ENCODE results near the gene TTC4. TPM values are rescaled to one million over a fixed set of nuclear protein-coding genes. Genes with fewer than 3 reads are reported as not detected.

TTC4 gene
- total RNA-seq, 1 donor from 2014 or later = 27.9 TPM

DNA sequence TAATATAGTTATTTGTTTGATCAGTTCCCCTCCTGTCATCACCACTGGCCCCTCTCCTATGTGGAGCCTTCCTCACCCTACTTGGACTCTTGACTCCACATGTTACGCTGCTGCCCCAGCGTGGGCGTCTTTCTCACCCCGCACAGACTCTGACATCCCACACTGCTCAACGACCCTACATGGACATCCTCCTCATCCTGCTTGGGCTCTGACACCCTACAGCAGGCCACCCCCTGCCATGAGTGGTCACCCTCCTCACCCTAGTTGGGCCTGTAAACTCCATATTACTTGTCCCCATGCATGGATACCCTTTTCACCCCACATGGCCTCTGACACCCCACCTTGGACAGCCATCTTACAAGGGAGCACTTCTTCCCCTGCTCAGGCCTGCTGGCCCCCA is 21.0 kb downstream of the TTC4 start:
- TF ChIP-seq, protein P1, sequence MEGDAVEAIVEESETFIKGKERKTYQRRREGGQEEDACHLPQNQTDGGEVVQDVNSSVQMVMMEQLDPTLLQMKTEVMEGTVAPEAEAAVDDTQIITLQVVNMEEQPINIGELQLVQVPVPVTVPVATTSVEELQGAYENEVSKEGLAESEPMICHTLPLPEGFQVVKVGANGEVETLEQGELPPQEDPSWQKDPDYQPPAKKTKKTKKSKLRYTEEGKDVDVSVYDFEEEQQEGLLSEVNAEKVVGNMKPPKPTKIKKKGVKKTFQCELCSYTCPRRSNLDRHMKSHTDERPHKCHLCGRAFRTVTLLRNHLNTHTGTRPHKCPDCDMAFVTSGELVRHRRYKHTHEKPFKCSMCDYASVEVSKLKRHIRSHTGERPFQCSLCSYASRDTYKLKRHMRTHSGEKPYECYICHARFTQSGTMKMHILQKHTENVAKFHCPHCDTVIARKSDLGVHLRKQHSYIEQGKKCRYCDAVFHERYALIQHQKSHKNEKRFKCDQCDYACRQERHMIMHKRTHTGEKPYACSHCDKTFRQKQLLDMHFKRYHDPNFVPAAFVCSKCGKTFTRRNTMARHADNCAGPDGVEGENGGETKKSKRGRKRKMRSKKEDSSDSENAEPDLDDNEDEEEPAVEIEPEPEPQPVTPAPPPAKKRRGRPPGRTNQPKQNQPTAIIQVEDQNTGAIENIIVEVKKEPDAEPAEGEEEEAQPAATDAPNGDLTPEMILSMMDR (conservative IDR thresholded peaks at IDR 0.05) = no peak
- no peak overlapping the region for H3K4me3 Mint-ChIP-seq
- no peaks in the 10 kb centered on the region for H3K27me3 Mint-ChIP-seq (ENCODE audit: low read depth)
- H3K4me1 Mint-ChIP-seq = no peaks in the 10 kb centered on the region
- no peaks in the 10 kb centered on the region for H3K9me3 Mint-ChIP-seq
- peaks cover 17% of the 10 kb centered on the region for H3K36me3 Mint-ChIP-seq (ENCODE audit: low read depth)
- H3K27ac Mint-ChIP-seq (ENCODE audit: unreplicated experiment) = peak overlapping the region; percentile 89
- no peak for DNase-seq (ENCODE audit: low read depth, low spot score)

DNA sequence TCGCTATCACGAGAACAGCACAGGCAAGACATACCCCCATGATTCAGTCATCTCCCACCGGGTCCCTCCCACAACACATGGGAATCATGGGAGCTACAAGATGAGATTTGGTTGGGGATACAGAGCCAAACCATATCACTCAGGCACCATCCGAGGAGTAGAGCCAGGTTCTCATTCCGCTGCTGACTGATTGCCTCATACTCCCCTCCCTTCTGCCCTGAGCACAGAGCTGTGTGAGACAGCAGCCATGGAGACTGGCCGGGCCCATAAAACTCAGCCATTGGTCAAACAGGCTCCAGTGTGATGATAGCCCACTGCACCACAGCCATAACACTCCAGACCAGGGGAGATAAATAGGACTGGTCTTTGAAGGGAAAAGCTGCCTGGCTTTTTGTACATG is 22.6 kb downstream of the TTC4 start:
- Mint-ChIP-seq H3K9me3 (no peaks in the 10 kb centered on the region), H3K4me3 (no peak overlapping the region), H3K27ac (ENCODE audit: unreplicated experiment) (no peak overlapping the region), H3K27me3 (ENCODE audit: low read depth) (no peaks in the 10 kb centered on the region), H3K4me1 (no peaks in the 10 kb centered on the region), H3K36me3 (ENCODE audit: low read depth) (peaks cover 21% of the 10 kb centered on the region)
- TF ChIP-seq, protein P1 (conservative IDR thresholded peaks at IDR 0.05) = no peak
- DNase-seq (ENCODE audit: low read depth, low spot score) = no peak

DNA sequence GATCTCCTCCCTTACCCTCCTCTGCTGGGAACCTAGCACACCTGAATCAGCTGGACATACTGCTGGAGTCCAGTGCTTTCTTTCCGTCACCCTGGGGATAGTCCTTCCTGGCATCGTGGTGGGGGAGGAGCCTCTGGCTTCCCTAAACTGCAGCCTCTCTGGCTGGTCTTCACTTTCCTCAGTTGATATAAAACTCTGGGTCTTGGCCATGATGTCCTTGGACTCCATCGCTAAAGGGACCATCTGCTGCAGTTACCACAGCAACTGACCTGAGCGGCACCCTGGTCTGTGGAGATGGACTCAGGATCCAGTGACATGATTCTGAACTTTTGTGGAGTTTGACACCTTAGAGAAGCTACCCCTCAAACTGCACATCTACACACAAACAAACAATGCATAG is 25.9 kb downstream of the TTC4 start:
- Mint-ChIP-seq H3K27me3 (ENCODE audit: low read depth) (no peaks in the 10 kb centered on the region), H3K36me3 (ENCODE audit: low read depth) (peaks cover 17% of the 10 kb centered on the region), H3K4me1 (no peaks in the 10 kb centered on the region), H3K27ac (ENCODE audit: unreplicated experiment) (no peak overlapping the region), H3K4me3 (no peak overlapping the region), H3K9me3 (no peaks in the 10 kb centered on the region)
- no peak for DNase-seq (ENCODE audit: low read depth, low spot score)
- TF ChIP-seq, protein P1 (conservative IDR thresholded peaks at IDR 0.05) = no peak

DNA sequence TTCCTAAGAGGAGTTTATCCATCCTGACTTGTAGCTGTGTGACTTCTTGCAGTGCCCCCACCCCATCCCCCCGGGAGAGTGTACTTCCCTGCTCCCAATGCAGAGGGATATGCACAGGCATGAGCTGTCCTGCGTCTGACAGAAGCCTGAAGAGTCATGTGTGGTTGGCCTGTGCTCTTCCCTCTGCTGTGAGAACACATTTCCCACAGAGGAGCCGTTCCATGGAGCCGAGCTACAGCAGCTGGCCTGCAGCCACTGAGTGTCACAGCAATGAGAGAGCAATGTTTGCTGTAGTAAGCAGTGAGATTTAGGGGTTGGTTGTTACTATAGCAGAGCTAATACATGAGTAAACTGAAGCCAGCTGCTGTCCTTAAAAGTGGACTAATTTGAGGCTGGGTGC is 26.6 kb downstream of the TTC4 start:
- Mint-ChIP-seq H3K4me3 (no peak overlapping the region), H3K27me3 (ENCODE audit: low read depth) (no peaks in the 10 kb centered on the region), H3K27ac (ENCODE audit: unreplicated experiment) (no peak overlapping the region), H3K36me3 (ENCODE audit: low read depth) (peaks cover 11% of the 10 kb centered on the region), H3K4me1 (no peaks in the 10 kb centered on the region), H3K9me3 (no peaks in the 10 kb centered on the region)
- DNase-seq (ENCODE audit: low read depth, low spot score) = no peak
- TF ChIP-seq, protein P1 (conservative IDR thresholded peaks at IDR 0.05) = no peak

DNA sequence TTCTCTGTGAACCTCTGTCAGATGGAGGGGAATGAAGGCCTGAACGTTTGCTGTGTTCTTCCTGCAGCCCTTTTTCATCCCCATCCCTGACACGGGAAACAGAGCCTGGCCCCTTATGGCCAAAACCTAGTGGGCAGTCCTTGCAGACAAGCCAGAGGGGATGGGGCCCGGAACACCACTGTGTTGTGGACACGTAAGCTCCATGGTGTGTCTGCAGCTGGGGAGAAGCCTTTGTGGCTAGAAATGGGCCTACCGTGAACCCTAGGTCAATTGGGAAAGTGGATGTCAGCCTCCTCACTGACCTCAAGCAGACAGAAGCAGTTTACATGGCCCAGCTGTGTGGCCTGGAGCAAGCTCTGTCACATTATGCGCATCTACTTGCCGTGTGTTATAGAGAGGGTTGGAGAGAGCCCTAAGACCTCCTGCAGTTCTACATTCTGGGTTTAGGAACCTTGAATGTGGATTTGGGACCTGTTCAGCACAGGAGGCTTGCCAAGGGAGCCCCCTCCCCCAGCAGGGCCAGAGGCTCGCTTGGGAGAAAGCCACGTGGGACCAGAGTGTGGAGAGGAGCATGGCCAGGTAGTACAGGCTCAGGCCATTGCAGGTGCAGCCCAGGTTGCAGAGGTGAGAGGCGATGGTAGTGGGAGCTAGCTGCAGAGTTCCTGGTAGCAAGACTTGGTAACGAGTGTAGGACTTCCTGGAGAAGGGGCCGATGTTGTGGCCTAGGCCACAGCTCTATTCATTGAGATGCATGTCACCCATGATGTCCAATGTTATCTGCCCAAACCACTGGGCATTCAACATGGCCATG is 28.0 kb downstream of the TTC4 start:
- peaks cover 8% of the 10 kb centered on the region for H3K36me3 Mint-ChIP-seq (ENCODE audit: low read depth)
- no peaks in the 10 kb centered on the region for H3K9me3 Mint-ChIP-seq
- no peak overlapping the region for H3K27ac Mint-ChIP-seq (ENCODE audit: unreplicated experiment)
- no peaks in the 10 kb centered on the region for H3K4me1 Mint-ChIP-seq
- no peaks in the 10 kb centered on the region for H3K27me3 Mint-ChIP-seq (ENCODE audit: low read depth)
- no peak for DNase-seq (ENCODE audit: low read depth, low spot score)
- no peak overlapping the region for H3K4me3 Mint-ChIP-seq
- TF ChIP-seq, protein P1 (conservative IDR thresholded peaks at IDR 0.05) = no peak

All from neural crest cell (in vitro differentiated cells).